GM19468 (cell line): ENCODE data around the gene C2.
"Not testable (repeated sequence)": the region's sequence is repeated elsewhere in the genome, so short reads cannot be mapped to it uniquely, and the experiment has no call there.

Source experiments
- ATAC-seq: cut with Tn5 transposase; IDR thresholded peaks from one replicate; pipeline ENCODE4 v1.9.1; 2021; ENCODE audit warnings: mild to moderate bottlenecking, moderate library complexity, moderate number of reproducible peaks; ENCODE audit not compliant: unreplicated experiment; ENCODE audit errors: extremely low read depth

C2 gene

DNA sequence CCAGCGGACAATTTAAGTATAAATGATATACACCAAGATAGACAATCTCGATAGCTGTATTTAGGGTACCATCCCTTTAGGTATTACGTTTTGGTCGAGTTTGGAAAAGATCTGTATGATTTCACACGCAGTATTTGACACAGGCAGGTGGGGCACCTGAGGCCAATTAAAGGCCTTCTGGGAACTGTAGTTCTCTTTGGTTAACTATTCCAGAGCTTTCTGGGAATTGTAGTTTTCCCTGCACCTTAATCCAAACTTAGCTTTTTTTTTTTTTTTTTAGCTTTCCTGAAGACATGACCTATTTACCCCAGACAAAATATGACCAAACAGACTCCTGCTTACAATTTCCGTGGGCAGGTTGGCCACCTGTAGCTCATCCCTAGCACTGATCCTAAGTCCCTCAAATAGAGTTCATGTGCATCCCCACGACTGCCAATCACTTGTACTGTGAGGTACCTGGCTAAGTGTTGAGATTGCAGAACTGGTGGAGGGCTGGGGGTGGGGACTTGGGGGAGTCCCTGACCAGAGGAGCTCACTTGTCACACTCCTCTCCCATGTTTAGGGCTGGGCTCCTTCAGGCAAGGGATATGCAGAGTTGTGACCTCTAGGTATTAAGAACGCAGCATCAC lies 29.0 kb upstream of the C2 start:
- no peak for ATAC-seq

DNA sequence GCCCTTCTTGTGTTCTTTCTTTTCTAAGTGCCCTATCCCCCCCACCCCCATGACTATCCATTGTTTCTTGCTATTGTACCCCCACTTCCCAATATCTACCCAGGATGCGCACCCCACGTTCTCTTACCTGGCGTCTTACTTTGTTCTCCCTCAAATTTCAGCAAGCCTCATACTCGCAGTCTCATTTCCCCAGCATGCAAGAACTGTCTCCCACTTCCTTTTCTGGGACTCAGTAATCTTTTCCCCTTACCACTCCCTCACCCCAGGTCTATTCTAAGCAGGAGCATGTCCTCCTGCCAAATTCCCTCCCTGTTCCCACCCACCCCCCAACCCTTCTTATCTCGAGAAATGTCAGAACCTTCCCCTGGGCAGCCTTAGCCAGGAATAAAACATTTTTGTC lies 28.3 kb upstream of the C2 start:
- ATAC-seq = no peak

DNA sequence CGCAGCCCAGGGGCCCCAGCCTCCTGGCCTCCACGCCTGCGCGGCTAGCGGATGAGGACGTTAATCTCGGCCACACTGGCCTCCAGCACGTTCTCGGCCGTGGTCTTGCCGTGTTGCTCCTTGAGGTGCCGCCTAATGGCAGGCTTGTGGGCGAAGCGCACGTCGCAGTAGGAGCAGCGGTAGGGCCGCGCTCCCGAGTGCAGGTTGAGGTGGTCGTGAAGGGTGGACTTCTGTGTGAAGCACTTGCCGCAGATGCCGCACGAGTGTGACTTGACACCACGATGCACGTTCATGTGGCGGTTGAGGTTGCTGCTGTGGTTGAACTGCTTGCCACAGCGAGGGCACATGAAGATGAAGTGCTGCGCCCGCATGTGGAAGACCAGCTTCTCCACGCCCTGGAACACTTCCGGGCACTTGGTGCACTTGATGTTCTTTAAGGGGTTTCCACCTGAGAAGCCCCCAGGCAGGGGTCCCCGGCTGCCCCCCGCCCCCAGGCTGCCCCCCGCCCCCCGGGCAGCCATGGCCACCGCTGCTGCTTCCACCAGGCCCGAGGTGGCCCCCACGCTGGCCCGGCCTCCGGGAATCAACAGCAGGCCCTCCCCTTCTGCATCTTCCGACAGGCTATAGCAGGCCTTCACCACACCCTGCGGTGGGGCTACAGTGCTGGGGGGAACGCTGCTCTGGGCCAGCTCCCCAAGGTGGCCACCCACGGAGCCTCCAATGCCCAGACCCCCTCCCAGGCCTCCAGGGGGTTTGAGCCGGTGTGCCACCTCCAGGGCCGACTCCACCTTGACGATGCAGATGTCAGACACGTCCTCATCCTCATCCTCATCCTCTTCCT lies 27.4 kb upstream of the C2 start:
- ATAC-seq = no peak

DNA sequence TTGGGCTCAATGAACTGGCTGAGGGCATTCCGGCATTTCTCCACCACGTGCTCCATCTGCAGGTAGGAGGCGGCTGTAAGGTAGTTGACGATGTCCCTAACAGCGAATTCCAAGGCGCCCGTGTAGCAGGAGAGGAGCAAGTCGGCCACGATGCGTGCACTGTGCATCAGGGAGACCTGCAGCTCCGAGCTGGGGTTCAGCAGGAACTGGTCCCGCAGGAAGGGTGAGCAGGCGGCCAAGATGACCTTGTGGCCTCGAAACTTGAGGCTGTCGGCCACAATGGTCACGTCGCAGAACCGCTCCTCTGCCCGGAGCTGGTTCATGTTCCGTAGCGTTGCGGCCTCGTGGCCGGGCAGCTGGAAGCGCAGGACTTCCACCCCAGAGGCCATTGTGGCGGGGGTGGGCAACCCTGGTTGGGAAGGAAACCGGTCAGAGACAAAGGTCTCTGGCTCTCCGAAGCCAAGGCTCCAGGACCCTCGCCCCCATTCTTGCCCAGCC lies 26.6 kb upstream of the C2 start:
- no peak for ATAC-seq

DNA sequence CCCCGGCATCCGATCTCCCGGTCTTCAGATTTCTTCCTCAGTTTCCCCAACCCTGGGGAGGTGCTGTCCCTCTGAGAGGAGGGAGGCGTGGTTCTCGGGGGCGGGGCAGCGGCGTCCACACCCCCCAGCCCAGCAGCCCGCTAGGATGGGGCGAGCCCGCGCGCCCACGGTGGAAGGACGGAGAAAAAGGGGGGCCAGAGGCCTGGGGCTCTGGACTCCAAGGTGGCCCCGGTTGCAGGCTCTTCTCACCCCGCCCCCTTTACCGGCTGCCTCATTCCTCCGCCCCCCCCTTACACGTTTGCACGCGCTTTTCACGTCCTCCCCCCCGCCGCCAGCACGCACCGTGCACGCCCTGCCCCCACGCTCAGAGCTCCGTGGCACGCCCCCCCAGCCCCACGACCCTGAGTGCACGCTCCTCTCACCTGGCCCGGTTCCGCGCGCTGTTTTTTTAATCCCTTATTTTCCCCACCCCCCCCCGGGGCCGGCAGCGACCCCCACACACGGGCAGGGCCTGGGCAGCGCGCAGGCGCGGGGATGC lies 26.0 kb upstream of the C2 start:
- ATAC-seq = no peak

DNA sequence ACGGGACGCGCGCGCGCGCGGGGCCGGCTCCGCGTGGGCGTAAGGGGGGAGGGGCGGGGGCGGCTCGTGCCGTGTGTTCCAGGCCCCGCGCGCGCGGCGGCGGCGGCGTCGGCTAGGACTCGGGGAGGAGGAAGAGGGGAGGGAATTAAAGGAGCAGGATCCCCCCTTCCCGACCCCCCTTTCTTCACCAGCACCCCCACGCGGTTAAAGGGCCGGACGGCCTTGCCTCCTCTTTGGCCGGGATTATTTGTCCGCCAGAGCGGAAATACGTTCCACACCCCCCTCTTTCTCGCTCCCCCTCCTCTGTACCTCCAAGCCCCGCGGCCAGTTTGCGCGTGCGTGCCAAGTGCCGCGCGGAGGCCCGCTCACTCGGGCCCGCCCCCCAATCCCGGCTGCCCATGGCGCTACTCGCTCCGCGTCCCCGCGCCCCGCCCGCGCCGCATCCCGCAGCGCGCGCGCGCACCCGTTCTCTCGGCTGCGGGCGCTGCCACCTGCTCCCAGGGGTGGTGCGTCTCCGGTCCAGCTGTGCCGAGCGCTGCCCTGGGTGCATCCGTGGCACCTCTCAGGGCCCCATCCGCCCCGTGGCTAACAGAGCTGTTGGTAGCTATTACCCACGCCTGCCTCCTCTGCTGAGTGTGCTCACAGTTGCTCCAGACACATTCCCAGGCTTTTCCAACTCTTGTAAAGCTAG lies 25.4 kb upstream of the C2 start, which contains the start of gene ZBTB12:
ZBTB12 (minus strand) TSS at position 134 of the 691 bp plus-strand sequence. CDS start 781 bp downstream, outside the sequence.
- peak; percentile 59 for ATAC-seq

DNA sequence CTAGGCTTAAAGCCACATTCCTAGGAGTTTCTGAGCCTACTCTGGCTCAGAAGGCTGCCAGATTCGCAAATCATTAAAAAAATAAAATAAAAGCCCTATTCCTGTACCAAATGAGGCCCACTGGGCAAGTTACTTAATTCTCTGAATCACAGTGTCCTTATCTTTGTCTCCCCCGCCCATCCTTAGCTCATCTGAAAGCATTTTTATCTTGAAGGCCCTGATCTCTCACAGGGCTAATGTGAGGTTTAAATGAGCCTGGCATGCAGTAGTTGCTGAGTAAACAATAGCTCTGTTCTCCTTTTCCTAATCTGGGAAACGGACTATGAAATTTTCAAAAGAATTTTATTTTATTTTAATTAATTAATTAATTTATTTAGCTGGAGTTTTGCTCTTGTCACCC lies 23.6 kb upstream of the C2 start:
- no peak for ATAC-seq

DNA sequence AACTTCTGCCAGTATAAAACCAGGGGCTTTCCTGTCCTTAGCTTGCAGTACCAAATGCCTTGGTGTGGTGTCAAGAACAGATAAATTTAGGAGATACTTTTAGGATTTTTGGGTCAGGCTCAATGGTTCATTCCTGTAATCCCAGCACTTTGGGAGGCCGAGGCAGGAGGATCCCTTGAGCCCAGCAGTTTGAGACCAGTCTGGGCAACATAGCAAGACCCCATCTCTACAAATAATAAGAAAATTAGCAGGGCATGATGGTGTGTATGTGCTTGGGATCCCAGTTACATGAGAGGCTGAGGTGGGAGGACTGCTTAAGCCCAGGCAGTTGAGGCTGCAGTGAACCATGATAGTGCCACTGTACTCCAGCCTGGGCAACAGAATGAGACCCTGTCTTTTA lies 22.5 kb upstream of the C2 start:
- no peak for ATAC-seq

DNA sequence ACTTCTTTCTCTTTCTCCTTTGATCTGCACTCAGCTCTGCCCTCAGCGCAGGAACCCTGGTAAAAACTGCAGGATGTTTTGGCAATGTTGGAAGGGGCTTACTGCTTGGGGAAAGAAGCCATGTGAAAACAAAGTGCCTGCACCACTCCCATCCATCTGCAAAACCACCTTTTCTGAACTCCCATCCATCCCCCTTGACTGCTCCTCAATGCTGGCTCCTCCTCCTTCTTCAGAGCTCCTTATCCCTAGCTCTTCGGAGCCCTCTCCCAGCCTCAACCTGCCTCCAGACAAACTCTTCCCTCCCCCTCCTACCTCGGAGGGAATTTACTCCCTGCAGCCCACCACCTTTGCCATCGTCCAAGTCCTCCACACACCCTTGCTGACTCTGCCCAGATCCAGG lies 21.4 kb upstream of the C2 start:
- ATAC-seq = no peak

DNA sequence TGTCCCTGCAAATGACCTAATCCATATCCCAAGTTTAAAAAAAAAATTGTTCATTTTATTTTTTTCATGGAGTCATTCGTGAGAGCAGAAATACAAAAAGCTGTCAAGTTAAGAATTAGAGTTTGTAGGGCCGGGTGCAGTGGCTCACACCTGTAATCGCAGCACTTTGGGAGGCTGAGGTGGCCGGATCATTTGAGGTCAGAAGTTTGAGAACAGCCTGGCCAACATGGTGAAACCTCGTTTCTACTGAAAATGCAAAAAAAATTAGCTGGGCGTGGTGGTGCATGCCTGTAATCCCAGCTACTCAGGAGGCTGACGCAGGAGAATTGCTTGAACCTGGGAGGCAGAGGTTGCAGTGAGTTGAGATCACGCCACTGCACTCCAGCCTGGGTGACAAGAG lies 20.8 kb upstream of the C2 start:
- not testable (repeated sequence) for ATAC-seq

DNA sequence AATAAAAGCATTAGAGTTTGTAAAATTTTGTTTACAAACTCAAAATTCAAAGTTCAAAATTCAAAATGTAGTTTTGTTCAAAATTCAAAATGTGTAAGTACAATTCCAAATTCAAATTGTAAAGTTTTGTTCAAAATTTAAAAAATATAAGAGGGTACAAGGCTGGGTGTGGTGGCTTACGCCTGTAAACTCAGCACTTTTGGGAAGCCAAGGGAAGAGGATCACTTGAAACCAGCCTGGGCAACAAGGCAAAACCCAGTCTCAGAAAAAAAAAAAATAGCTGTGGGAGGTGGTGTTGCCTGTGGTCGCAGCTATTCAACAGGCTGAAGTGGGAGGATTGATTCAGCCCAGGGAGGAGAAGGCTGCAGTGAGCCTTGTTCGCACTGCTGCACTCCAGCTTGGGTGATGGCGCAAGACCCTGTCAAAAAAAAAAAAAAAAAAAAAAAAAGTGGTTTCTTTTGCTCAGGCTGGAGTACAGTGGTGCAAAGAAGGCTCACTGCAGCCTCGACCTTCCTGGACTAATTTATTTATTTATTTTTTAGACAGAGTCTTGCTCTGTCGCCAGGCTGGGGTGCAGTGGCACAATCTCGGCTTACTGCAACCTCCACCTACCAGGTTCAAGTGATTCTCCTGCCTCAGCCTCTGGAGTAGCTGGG lies 20.2 kb upstream of the C2 start:
- no peak for ATAC-seq

DNA sequence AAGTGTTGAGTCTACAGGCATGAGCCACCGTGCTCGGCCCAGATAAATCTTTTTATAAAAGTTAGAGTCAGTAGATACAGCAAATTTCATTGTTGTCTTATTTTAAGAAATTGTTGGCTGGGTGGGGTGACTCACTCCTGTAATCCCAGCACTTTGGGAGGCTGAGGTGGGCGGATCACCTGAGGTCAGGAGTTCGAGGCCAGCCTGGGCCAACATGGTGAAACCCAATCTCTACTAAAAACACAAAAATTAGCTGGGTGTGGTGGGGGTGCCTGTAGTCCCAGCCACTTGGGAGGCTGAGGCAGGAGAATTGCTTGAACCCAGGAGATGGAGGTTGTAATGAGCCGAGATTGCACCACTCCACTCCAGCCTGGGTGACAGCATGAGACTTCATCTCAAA lies 19.3 kb upstream of the C2 start:
- ATAC-seq = not testable (repeated sequence)

DNA sequence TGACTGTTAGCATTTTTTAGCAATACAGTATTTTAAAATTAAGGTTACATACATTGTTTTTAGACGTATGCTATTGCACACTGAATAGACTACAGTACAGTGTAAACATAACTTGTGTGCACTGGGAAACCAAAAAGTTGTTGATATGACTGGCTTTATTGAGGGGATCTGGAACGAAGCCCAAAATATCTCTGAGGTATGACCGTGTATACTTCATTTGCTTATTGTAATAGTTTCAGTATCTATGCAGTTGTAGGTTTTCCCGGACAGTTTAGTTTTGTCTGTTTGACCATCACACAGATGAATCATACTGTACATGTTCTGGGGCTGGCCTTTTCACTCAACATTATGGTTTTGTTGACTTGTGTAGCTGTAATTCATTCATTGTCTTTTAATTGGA lies 18.7 kb upstream of the C2 start:
- no peak for ATAC-seq

DNA sequence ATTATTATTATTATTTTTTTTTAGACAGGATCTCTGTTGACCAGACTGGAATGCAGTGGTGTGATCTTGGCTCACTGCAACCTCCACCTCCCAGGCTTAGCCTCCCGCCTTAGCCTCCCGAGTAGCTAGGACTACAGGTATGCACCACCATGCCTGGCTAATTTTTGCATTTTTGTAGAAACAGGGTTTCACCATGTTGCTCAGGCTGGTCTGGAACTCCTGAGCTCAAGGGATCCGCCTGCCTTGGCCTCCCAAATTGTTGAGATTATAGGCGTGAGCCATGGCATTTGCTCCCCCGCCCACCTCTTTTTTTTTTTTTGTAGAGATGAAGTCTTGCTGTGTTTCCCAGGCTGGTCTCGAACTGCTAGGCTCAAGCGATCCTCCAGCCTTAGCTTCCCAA lies 18.2 kb upstream of the C2 start:
- not testable (repeated sequence) for ATAC-seq

DNA sequence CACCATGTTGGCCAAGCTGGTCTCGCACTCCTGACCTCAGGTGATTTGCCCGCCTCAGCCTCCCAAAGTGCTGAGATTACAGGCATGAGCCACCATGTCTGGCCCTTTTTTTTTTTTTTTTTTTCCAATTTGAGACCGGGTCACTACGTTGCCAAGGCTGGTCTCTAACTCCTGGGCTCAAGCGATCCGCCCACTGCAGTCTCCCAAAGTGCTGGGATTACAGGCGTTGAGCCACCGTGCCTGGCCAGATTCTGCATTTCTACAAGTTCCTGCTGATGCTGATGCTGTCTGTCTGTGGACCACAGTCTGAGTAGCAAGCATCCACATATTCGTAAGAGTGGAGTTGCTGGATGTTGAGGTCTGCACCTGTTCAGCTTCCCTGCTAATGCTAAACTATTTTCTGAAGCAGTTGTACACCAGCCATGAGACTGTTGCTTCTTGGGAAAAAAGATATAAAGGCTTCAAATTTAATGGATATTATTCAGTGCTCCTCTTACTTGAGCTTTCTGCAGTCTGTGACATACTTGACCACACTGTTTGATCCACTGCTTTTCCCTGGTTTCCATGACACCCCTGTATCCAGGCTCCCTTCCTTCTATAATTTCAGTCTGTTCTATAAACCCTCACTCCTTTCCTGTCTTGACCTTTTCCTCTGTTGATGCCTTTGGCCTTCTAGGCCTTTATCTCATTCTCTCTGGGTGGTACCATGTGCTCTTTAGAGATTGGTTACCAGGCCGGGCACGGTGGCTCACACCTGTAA lies 15.5 kb upstream of the C2 start:
- ATAC-seq = no peak

DNA sequence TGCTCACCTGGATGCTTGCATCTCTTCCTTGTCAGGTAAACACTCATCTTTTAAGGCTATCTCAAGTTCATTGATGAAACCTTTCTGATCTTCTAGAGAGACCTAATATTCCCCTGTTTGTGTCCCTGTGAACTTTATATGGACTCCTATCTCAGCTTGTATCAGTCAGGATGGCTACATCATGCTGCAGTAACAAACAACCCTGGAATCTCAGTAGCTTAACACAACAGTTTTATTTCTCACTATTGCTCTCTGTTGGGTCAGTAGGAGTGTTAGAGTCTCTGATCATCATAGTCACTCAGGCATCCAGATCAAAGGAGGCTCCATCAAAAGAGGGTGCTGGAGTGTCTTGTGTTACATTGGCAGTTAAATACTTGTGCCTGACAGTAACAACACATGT lies 12.2 kb upstream of the C2 start:
- no peak for ATAC-seq

DNA sequence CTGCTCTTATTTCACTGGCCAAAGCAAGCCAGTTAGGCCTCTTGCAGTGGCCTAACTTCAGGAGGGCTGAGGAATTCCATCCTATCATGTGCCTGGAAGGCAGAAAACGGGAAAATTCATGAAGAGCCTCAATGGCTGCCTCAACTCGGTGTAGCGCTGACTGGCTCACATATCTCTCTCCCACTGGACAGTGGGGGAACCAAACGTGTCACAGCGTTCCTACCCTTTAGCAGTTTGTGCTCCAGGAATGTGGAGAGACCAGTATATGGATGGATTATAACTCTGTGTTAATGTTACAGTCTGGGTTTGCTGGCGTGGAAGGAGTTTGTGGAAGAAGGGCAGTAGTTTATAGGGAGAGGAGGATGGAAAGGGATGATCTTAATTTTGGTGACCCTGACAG lies 11.8 kb upstream of the C2 start:
- no peak for ATAC-seq

DNA sequence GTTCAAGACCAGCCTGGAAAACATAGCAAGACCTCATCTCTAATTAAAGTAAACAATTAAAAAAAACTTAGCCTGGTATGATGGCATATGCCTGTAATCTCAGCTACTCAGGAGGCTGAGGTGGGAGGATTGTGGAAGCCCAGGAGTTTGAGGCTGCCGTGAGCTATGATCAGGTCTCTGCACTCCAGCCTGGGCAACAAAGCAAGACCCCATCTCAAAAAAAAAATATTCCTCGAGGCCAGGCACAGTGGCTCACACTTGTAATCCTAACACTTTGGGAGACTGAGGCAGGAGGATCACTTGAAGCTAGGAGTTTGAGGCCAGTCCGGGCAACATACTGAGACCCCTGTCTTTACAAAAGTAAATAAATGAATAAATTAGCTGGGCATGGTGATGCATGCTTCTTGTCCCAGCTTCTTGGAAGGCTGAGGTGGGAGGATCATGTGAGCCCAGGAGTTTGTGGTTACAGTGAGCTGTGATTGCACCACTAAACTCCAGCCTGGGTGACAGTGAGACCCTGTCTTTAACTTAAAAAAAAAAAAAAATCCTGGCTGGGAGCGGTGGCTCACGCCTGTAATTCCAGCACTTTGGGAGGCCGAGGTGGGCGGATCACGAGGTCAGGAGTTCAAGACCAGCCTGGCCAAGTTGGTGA lies 9.3 kb upstream of the C2 start:
- no peak for ATAC-seq
